GM12891 (cell line): Measurements from ENCODE around the gene TRIM69.

Source experiments
- DNase-seq: peaks from one replicate; pipeline ENCODE4 v3.0.0; 2011; ENCODE audit warnings: low spot score; ENCODE audit not compliant: insufficient read length
- FAIRE-seq: peaks from 2 replicates; lab custom pipeline; 2011; peaks lifted over from hg19 to GRCh38; lab: Jason Lieb, UNC
- PAX5 ChIP-seq: IDR thresholded peaks from 2 replicates; pipeline ENCODE4 v1.6.1; 2011; ENCODE audit warnings: low read length, moderate library complexity, mild to moderate bottlenecking; ENCODE audit not compliant: insufficient read depth, severe bottlenecking
- POLR2A ChIP-seq: IDR thresholded peaks from 2 replicates; pipeline ENCODE4 v1.6.1; 2011; ENCODE audit warnings: low read depth, low read length, control low read depth
- POLR2AphosphoS5 ChIP-seq: IDR thresholded peaks from 2 replicates; pipeline ENCODE4 v1.6.1; 2011; ENCODE audit warnings: low read depth, low read length, control low read depth
- POU2F2 ChIP-seq: IDR thresholded peaks from 2 replicates; pipeline ENCODE4 v1.6.1; 2011; ENCODE audit warnings: low read depth, mild to moderate bottlenecking, control low read depth, low read length, moderate library complexity
- SPI1 ChIP-seq: IDR thresholded peaks from 2 replicates; pipeline ENCODE4 v1.6.1; 2011; ENCODE audit warnings: low read depth, low read length, control low read depth
- TAF1 ChIP-seq: IDR thresholded peaks from 2 replicates; pipeline ENCODE4 v1.6.1; 2011; ENCODE audit warnings: low read depth, low read length, control low read depth

TRIM69 gene

GRCh38 chr15:44808557-44808956 is 72.2 kb downstream of the TRIM69 start:
- TF ChIP-seq TAF1 (no peak), SPI1 (no peak), POLR2A (no peak), POLR2AphosphoS5 (no peak), POU2F2 (no peak)
- no peak for FAIRE-seq
- no peak for DNase-seq

- TF ChIP-seq TAF1 (no peak), POLR2A (no peak)
- FAIRE-seq: no peak
- DNase-seq: no peak
Observed at GRCh38 chr15:44810237-44810636, 73.9 kb downstream of the TRIM69 start.

- DNase-seq (no peak), FAIRE-seq (no peak)
- TF ChIP-seq POLR2AphosphoS5 (no peak), TAF1 (no peak), POLR2A (no peak), POU2F2 (no peak), PAX5 (no peak), SPI1 (no peak)
Observed at GRCh38 chr15:44811337-44811736, 75.0 kb downstream of the TRIM69 start.

DNA sequence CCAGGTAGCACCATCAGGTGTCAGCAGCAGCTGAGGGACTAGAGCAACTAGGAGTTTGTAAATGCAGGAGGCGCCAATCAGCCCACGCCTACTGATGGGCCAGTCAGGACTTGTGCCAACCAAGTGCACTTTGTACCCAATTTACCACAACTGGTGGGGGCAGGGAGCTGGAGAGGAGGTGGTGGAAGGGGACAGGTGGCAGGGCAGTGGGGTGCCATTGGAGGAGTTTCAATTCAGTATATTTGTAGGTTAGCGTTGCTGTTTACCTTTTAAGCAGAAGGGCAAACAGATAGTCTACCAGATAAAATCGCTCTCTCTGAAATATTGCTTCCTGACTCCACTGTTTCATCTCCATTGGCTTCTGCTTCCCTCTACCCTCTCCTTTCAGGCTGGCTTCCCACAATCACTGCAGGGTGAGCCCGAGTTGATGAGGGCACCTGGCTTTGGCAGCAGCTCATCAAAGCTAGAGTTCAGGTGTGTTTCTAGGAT is 75.7 kb downstream of the TRIM69 start:
- no peak for DNase-seq
- TF ChIP-seq POLR2A (no peak), POU2F2 (no peak), TAF1 (no peak), SPI1 (no peak), PAX5 (no peak), POLR2AphosphoS5 (no peak)
- no peak for FAIRE-seq

DNA sequence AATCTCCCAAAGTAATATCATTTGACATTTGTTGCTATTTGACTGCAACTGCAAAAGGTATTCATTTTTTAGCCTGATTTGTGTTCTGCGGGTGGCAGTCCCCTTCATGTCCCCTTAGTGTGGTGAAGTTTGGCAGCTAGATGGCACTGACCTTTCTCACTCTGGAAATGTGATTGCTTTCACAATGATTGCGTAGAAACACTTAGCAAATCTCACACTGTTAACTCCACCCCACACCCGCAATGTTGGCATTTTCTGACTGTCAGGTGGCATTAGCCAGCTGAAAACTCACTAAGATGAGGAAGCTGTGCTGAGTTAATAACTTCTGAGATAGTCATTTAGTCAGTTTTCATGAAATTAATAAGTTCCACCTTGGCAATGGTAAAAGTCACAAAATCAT is 76.9 kb downstream of the TRIM69 start:
- no peak for TF ChIP-seq SPI1
- no peak for TF ChIP-seq POU2F2
- TF ChIP-seq TAF1: no peak
- FAIRE-seq: peak; percentile 48

More for the DNA sequence above, 76.9 kb downstream of the TRIM69 start:
- no peak for DNase-seq
